ENCODE results near the gene PRKN. TPM values are rescaled to one million over a fixed set of nuclear protein-coding genes. Genes with fewer than 3 reads are reported as not detected.

Gene PRKN
- total RNA-seq, 1 donor from 2014 or later: 25.5 TPM

GRCh38 chr6:162147805-162148204, 579.8 kb downstream of the PRKN start:
- no peak for TF ChIP-seq CTCF (IDR thresholded peaks at IDR 0.05; ENCODE audit: borderline replicate concordance)
- DNase-seq: no peak
- peaks cover 8% of the 10 kb centered on the region for H3K4me1 ChIP-seq
- no peak overlapping the region for H3K4me3 ChIP-seq
- H3K9me3 ChIP-seq (replicated peaks): no peaks in the 10 kb centered on the region
- no peaks in the 10 kb centered on the region for H3K36me3 ChIP-seq
- no peak overlapping the region for H3K27ac ChIP-seq (replicated peaks)
- no peaks in the 10 kb centered on the region for H3K27me3 ChIP-seq (ENCODE audit: low read depth)
- intact Hi-C loops (cut with micrococcal nuclease): no loop called here

GRCh38 chr6:162147281-162147680, 580.3 kb downstream of the PRKN start:
- intact Hi-C loops (cut with micrococcal nuclease): no loop called here
- peaks cover 8% of the 10 kb centered on the region for H3K4me1 ChIP-seq
- H3K36me3 ChIP-seq: no peaks in the 10 kb centered on the region
- no peaks in the 10 kb centered on the region for H3K27me3 ChIP-seq (ENCODE audit: low read depth)
- no peak for DNase-seq
- H3K4me3 ChIP-seq: no peak overlapping the region
- TF ChIP-seq CTCF (IDR thresholded peaks at IDR 0.05; ENCODE audit: borderline replicate concordance): no peak
- no peak overlapping the region for H3K27ac ChIP-seq (replicated peaks)
- H3K9me3 ChIP-seq (replicated peaks): no peaks in the 10 kb centered on the region

GRCh38 chr6:162140251-162140852, 587.2 kb downstream of the PRKN start:
- H3K9me3 ChIP-seq (replicated peaks): peaks cover 24% of the 10 kb centered on the region
- no peak for DNase-seq
- H3K4me1 ChIP-seq: no peaks in the 10 kb centered on the region
- no peak for TF ChIP-seq CTCF (IDR thresholded peaks at IDR 0.05; ENCODE audit: borderline replicate concordance)
- H3K27me3 ChIP-seq (ENCODE audit: low read depth): no peaks in the 10 kb centered on the region
- no peak overlapping the region for H3K27ac ChIP-seq (replicated peaks)
- intact Hi-C loops (cut with micrococcal nuclease): no loop called here
- H3K4me3 ChIP-seq: no peak overlapping the region
- no peaks in the 10 kb centered on the region for H3K36me3 ChIP-seq

- H3K36me3 ChIP-seq: no peaks in the 10 kb centered on the region
- H3K9me3 ChIP-seq (replicated peaks): peaks cover 4% of the 10 kb centered on the region
- intact Hi-C loops (cut with micrococcal nuclease): no loop called here
- no peaks in the 10 kb centered on the region for H3K27me3 ChIP-seq (ENCODE audit: low read depth)
- H3K27ac ChIP-seq (replicated peaks): no peak overlapping the region
- no peak overlapping the region for H3K4me3 ChIP-seq
- peaks cover 2% of the 10 kb centered on the region for H3K4me1 ChIP-seq
- DNase-seq: no peak
- TF ChIP-seq CTCF (IDR thresholded peaks at IDR 0.05; ENCODE audit: borderline replicate concordance): no peak
These were observed 601.9 kb downstream of the PRKN start for GRCh38 chr6:162125659-162126058.

GRCh38 chr6:162124710-162125435, 602.7 kb downstream of the PRKN start:
- H3K9me3 ChIP-seq (replicated peaks): peaks cover 4% of the 10 kb centered on the region
- intact Hi-C loops (cut with micrococcal nuclease): no loop called here
- no peak overlapping the region for H3K27ac ChIP-seq (replicated peaks)
- DNase-seq: no peak
- H3K4me1 ChIP-seq: peaks cover 2% of the 10 kb centered on the region
- TF ChIP-seq CTCF (IDR thresholded peaks at IDR 0.05; ENCODE audit: borderline replicate concordance): no peak
- H3K4me3 ChIP-seq: no peak overlapping the region
- no peaks in the 10 kb centered on the region for H3K27me3 ChIP-seq (ENCODE audit: low read depth)
- no peaks in the 10 kb centered on the region for H3K36me3 ChIP-seq
